HG03558 (cell line): ENCODE results near the gene GJA1.
"Not testable (repeated sequence)": the region's sequence is repeated elsewhere in the genome, so short reads cannot be mapped to it uniquely, and the experiment has no call there.

Experiments
- ATAC-seq: cut with Tn5 transposase; IDR thresholded peaks from one replicate; pipeline ENCODE4 v1.9.1; 2021; ENCODE audit warnings: moderate number of reproducible peaks; ENCODE audit not compliant: unreplicated experiment; ENCODE audit errors: extremely low read depth

GJA1 gene

GRCh38 chr6:121436960-121437850, 1.8 kb downstream of the GJA1 start:
- no peak for ATAC-seq

- no peak for ATAC-seq
These were observed 2.6 kb downstream of the GJA1 start for GRCh38 chr6:121437851-121438651.

DNA sequence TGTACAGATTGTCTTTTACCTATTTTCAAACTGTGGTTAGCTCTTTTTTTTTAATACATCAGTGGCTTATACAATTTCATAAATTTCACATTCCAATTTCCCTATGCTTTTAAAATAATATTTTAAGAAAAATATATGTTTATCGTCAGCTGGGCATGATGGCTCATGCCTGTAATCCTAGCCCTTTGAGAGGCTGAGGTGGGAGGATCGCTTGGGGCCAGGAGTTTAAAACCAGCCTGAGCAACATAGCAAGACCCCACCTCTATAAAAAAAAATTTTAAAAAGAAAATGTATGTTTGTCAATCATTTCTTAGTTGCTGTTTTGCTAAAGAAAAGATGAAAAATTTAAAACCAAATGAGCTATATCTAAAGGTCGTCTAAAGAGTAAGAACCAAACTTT, 3.4 kb downstream of the GJA1 start:
- no peak for ATAC-seq

DNA sequence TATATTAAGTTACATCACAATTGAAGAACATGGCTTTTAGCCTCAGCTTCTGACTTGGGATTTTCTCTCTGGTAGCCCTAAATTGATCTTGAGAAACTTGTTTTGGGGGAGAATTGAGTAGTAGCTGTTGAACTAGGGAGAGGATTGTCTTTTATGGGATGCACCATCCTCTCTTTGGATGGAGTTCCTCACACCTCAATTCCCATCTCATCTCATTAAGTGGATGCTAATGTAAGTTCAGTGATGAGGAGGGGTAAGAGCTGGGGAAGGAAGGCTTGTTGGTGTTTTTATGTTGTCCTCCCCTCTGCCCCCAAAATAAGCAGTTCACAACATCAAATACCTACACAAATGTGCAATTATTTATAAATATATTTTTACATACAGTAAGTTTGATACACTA, 4.0 kb downstream of the GJA1 start:
- no peak for ATAC-seq

DNA sequence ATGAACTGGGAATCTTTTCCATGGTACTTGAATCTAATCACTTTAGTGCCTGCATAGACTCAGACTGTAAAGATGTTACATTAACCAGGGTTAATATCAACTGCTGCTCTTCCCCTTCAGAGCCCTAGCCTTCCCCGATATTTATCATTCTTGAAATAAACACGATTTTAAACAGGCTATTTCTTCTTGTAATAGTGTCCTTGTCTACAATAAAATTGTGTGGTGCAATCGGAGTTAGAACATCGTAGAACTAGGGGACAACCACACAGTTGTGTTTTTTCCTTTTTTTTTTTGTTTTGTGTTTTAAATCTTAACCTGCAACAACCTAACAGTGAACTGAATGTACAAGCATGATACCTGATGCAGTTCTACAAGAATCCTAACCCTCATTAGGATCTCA, 4.5 kb downstream of the GJA1 start:
- no peak for ATAC-seq

- ATAC-seq = no peak
These were observed 6.0 kb downstream of the GJA1 start for GRCh38 chr6:121441477-121441876.

GRCh38 chr6:121442576-121442975, 7.1 kb downstream of the GJA1 start:
- no peak for ATAC-seq

DNA sequence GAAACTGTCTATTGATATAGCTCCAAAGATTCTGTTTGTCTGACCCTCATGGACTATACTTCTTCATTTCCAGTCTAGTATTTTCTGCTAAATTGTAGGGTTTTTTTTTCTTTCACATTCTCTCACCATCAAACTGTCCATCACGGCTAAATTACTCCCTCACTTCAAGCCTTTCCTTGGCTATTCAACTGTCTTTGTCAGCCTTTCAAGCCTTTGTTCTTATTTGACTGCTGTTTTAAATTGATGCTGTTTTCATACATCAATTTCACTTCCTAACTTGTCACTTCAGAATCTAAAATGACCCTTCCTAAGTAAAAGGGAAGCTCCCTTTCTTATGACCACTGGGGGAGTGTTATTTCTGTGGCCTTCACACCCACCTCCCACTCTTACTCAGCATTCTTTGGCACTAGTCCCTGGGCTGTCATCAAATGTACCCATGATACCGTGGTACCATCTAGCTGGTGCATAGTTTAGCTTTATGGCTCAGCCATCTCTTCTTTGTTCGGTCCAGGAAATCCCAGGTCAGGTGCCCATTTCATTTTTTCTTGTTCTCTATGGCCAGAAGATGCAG, 8.6 kb downstream of the GJA1 start:
- no peak for ATAC-seq

- not testable (repeated sequence) for ATAC-seq
These were observed 11.3 kb downstream of the GJA1 start for GRCh38 chr6:121446705-121447104.

DNA sequence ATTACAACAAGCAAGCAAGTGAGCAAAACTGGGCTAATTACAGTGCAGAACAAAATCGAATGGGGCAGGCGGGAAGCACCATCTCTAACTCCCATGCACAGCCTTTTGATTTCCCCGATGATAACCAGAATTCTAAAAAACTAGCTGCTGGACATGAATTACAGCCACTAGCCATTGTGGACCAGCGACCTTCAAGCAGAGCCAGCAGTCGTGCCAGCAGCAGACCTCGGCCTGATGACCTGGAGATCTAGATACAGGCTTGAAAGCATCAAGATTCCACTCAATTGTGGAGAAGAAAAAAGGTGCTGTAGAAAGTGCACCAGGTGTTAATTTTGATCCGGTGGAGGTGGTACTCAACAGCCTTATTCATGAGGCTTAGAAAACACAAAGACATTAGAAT, 12.3 kb downstream of the GJA1 start:
- not testable (repeated sequence) for ATAC-seq

- not testable (repeated sequence) for ATAC-seq
These were observed 13.1 kb downstream of the GJA1 start for GRCh38 chr6:121448528-121448927.

- ATAC-seq = no peak
These were observed 13.9 kb downstream of the GJA1 start for GRCh38 chr6:121449331-121449730.

DNA sequence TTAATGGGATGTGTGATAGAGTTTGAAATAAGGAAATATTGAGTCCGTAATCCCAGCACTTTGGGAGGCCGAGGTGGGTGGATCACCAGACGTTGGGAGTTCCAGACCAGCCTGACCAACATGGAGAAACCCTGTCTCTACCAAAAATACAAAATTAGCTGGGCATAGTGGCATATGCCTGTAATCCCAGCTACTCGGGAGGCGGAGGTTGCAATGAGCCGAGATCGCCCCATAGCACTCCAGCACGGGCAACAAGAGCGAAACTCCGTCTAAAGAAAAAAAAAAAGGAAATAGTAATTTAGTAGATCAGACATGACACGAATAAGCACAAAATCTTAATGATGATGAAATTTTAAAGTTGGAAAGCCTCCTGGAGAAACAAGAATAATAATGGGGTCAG, 14.8 kb downstream of the GJA1 start:
- ATAC-seq = no peak

DNA sequence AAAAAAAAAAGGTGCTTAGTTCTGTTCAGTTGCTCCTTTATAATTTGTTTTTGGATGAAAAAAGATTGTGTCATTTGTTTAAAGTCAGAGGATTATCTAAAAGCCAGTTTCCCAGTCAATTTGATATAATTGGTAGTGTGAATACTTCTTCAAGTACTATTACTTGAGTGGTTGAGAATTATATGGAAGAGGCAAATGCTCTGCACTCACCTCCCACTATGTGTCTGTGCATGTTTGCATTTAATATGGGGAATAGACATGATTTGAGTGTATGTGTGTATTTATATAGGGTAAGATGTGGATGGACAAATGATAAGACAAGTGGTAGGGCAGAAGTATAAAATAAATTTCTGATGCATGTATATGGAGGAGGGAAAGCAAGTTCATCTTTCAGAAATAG, 15.8 kb downstream of the GJA1 start:
- ATAC-seq = no peak

- no peak for ATAC-seq
These were observed 17.7 kb downstream of the GJA1 start for GRCh38 chr6:121453191-121453590.

- no peak for ATAC-seq
These were observed 24.7 kb downstream of the GJA1 start for GRCh38 chr6:121460170-121460569.

GRCh38 chr6:121463087-121463486, 27.6 kb downstream of the GJA1 start:
- no peak for ATAC-seq

- no peak for ATAC-seq
These were observed 29.7 kb downstream of the GJA1 start for GRCh38 chr6:121465101-121465500.

- no peak for ATAC-seq
These were observed 44.1 kb downstream of the GJA1 start for GRCh38 chr6:121479486-121480098.

GRCh38 chr6:121480099-121480713, 44.8 kb downstream of the GJA1 start:
- no peak for ATAC-seq
